ENCODE data around the gene P2RY11.

P2RY11 gene

DNA sequence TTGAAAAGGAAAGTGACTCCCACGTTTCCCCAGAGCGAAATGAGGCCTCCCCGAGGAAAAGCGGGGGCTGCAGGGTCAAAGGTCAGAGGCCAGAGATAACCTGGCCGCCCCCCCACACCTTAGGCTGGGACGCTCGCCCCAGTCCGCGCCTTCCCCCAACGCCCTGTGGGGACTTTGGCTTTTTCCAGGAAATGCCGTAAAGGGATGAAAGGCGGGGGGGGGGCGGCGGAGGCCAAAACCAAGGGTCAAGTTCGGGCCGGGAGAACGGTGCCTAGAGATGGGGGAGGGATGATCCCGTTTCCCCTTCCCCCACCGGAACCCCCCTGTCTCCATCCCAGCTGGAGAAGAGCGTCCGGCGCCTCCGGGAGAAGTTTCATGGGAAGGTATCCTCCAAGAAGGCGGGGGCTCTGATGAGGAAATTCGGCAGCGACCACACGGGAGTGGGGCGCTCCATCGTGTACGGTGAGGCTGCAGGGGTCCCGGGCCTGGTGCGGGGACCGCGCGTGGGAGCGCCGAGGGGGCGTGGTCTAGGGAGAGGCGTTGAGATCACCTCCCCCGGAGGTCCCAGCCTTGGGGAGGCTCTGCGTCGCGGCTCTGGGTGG, 24.8 kb upstream of the P2RY11 start:
- TF ChIP-seq CTCF (conservative IDR thresholded peaks at IDR 0.05; ENCODE audit: control insufficient read depth, insufficient read depth, low read depth, low read length) = no peak
- DNase-seq (ENCODE audit: low read depth) = no peak
- peak overlapping the region; percentile 85 for H3K4me3 ChIP-seq (ENCODE audit: control insufficient read depth, low read depth, low read length)

- no peak for DNase-seq (ENCODE audit: low read depth)
- no peak for TF ChIP-seq CTCF (conservative IDR thresholded peaks at IDR 0.05; ENCODE audit: control insufficient read depth, insufficient read depth, low read depth, low read length)
- H3K4me3 ChIP-seq (ENCODE audit: control insufficient read depth, low read depth, low read length) = no peak overlapping the region
Measured at GRCh38 chr19:10087296-10088061, 24.0 kb upstream of the P2RY11 start.

GRCh38 chr19:10088949-10089554, 22.4 kb upstream of the P2RY11 start:
- TF ChIP-seq CTCF (conservative IDR thresholded peaks at IDR 0.05; ENCODE audit: control insufficient read depth, insufficient read depth, low read depth, low read length) = no peak
- H3K4me3 ChIP-seq (ENCODE audit: control insufficient read depth, low read depth, low read length) = no peak overlapping the region

DNA sequence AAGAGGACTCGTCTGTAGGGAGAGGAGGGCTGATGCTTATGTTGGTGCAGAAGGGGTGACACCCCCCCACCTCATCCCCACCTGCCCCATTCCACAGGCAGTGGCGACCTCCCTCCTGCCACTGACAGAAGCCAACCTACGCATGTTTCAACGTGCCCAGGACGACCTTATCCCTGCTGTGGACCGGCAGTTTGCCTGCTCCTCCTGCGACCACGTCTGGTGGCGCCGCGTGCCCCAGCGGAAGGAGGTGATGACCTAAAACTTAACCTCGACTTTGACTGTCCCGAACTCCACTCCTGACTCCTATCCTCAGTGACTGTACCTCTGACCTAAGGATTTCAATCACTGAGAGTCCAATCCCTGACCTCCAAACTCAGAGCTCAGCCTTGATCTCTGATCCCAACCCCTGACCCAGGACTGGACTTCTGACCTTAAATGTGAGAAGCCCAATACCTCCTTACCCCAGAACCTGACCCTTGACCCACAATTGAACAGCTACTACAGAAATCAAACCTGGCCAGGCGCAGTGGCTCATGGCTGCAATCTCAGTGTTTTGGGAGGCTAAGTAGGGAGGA, 21.6 kb upstream of the P2RY11 start:
- TF ChIP-seq CTCF (conservative IDR thresholded peaks at IDR 0.05; ENCODE audit: control insufficient read depth, insufficient read depth, low read depth, low read length) = no peak
- H3K4me3 ChIP-seq (ENCODE audit: control insufficient read depth, low read depth, low read length) = no peak overlapping the region
- DNase-seq (ENCODE audit: low read depth) = no peak

More at GRCh38 chr19:10088949-10089554, 22.4 kb upstream of the P2RY11 start:
- DNase-seq (ENCODE audit: low read depth) = no peak

DNA sequence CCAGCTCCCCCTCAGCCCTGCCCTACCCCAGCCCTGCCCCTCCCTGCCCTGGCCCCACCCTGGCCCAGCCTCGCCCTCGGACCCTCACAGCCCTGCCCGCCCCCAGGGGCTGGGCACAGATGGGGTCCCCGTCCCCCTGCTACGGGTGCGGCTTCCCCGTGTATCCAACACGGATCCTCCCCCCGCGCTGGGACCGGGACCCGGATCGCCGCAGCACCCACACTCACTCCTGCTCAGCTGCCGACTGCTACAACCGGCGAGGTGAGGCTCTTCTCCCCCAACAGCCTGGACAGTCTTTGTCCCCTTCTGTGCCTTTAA, 20.2 kb upstream of the P2RY11 start:
- TF ChIP-seq CTCF (conservative IDR thresholded peaks at IDR 0.05; ENCODE audit: control insufficient read depth, insufficient read depth, low read depth, low read length) = no peak
- no peak overlapping the region for H3K4me3 ChIP-seq (ENCODE audit: control insufficient read depth, low read depth, low read length)
- DNase-seq (ENCODE audit: low read depth) = no peak

GRCh38 chr19:10091895-10092641, 19.4 kb upstream of the P2RY11 start:
- no peak overlapping the region for H3K4me3 ChIP-seq (ENCODE audit: control insufficient read depth, low read depth, low read length)
- TF ChIP-seq CTCF (conservative IDR thresholded peaks at IDR 0.05; ENCODE audit: control insufficient read depth, insufficient read depth, low read depth, low read length) = no peak
- no peak for DNase-seq (ENCODE audit: low read depth)
